Skeletal muscle tissue (tissue), 4 donors: ENCODE results near the gene ACTA2. TPM values are rescaled to one million over a fixed set of nuclear protein-coding genes. Genes with fewer than 3 reads are reported as not detected.

Experiments
- H3K27ac ChIP-seq: one replicate; pipeline ENCODE4 v1.7.0; 2013; ENCODE audit warnings: mild to moderate bottlenecking, low read depth, low read length, inconsistent platforms
- H3K27me3 ChIP-seq, 3 donors: one replicate each; pipeline ENCODE4 v1.7.0; 2013; ENCODE audit warnings: low read length in 3 of 3; ENCODE audit not compliant: control insufficient read depth in 3 of 3, insufficient read depth in 3 of 3
- H3K36me3 ChIP-seq, 3 donors: one replicate each; pipeline ENCODE4 v1.7.0; 2013; ENCODE audit warnings: low read length in 3 of 3; ENCODE audit not compliant: control insufficient read depth in 3 of 3, insufficient read depth in 3 of 3
- H3K4me1 ChIP-seq, 3 donors: one replicate each; pipeline ENCODE4 v1.7.0; 2013; ENCODE audit warnings: low read length in 3 of 3, mild to moderate bottlenecking in 3 of 3; ENCODE audit not compliant: control insufficient read depth in 3 of 3, insufficient read depth in 3 of 3
- H3K4me3 ChIP-seq, 3 donors: one replicate each; pipeline ENCODE4 v1.7.0; 2013; ENCODE audit warnings: low read length in 3 of 3
- H3K9ac ChIP-seq, 3 donors: one replicate each; pipeline ENCODE4 v1.7.0; 2013; ENCODE audit warnings: low read length in 3 of 3, mild to moderate bottlenecking in 3 of 3, moderate library complexity in 2 of 3, low read depth in 1 of 3
- H3K9me3 ChIP-seq, 3 donors: one replicate each; pipeline ENCODE4 v1.7.0; 2013; ENCODE audit warnings: low read length in 3 of 3; ENCODE audit not compliant: control insufficient read depth in 3 of 3
- total RNA-seq: library from RNA; depleted of rRNA; stranded (reverse); fragments of >200 nt; gene quantifications from one replicate; pipeline ENCODE4 v1.2.3, GENCODE V29; 2014
- donor health status: Osteomylitis.

Gene ACTA2
- total RNA-seq, 1 donor from 2014 or later: 314 TPM

- Histone ChIP-seq H3K9ac (no peak overlapping the region), H3K4me1 (no peaks in the 10 kb centered on the region), H3K9me3 (no peaks in the 10 kb centered on the region), H3K27me3 (no peaks in the 10 kb centered on the region), H3K27ac (no peak overlapping the region), H3K36me3 (no peaks in the 10 kb centered on the region), H3K4me3 (no peak overlapping the region)
These were observed 6.1 kb upstream of the ACTA2 start for GRCh38 chr10:88958721-88959120.

DNA sequence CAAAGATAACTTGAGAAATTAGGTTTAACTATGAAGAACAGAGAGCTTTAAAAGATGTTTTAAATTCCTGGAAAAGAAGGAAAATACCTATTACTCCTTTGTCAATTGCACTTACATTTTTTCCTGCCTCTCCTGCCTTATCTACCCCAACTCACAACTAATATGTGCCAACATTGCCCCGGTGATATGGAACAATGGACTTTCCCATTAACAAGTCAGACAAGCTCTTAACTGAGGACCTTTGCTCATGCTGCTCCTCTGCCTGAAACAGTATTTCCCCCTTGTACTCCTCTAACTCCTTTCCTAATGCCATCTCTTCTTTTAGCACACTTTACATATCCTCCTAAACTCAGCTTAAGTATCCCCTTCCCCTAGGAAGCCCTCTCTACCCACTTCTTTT is 4.8 kb upstream of the ACTA2 start:
- no peaks in the 10 kb centered on the region for H3K27me3 ChIP-seq
- no peak overlapping the region for H3K27ac ChIP-seq
- H3K36me3 ChIP-seq: no peaks in the 10 kb centered on the region
- H3K4me1 ChIP-seq: peaks cover 0 to 7% (median 0%) of the 10 kb centered on the region in 3 donors
- no peak overlapping the region for H3K4me3 ChIP-seq
- H3K9me3 ChIP-seq: no peaks in the 10 kb centered on the region
- H3K9ac ChIP-seq: no peak overlapping the region

DNA sequence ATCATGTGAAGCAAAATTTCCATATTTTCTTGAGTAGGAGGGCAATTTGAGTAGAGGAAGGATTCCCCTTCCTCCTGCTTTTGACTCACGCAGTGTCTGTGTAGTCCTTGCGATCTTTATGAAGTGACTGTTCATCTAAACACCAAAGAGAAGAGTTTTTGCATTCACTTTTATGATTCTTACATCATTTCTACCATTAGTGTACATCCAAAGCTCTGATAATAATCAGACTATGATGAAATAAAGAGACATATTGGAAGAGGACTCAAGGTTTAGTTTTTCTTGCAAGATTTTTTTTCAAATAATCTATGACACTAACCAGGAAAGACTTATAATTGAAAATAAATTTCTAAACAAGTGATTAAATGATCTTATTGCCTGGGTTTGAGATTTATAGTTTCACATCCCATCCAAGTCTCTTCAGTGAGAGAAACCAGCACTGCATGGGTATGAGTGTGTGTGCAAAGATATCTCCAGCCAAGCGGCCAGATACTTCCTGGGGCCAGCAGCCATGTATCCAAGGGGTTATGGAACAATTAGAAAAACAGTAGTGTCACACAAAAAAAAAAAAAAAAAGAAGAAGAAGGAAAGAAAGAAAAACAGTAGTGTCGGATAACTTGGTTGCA is 2.0 kb upstream of the ACTA2 start:
- Histone ChIP-seq H3K4me1 (peaks cover 0 to 25% (median 2%) of the 10 kb centered on the region in 3 donors), H3K4me3 (no peak overlapping the region), H3K27ac (no peak overlapping the region), H3K27me3 (no peaks in the 10 kb centered on the region), H3K36me3 (no peaks in the 10 kb centered on the region), H3K9ac (no peak overlapping the region), H3K9me3 (no peaks in the 10 kb centered on the region)

DNA sequence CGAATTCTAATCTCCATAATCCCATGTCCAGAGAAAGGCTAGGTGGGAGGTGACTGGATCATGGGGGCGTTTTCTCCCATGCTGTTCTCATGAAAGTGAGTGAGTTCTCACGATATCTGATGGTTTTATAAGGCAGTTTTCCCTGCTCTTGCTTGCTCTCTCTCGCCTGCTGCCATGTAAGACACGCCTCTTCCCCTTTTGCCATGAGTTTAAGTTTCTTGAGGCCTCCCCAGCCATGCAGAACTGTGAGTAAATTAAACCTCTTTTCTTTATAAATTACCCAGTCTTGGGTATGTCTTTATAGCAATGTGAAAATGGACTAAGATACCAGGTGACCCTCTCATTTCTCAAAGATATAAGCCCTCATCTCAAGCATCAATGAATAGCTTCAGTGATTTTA is 1.1 kb upstream of the ACTA2 start:
- Histone ChIP-seq H3K9me3 (no peaks in the 10 kb centered on the region), H3K4me3 (no peak overlapping the region), H3K27ac (peak overlapping the region; percentile 67), H3K9ac (no peak overlapping the region), H3K36me3 (no peaks in the 10 kb centered on the region), H3K27me3 (no peaks in the 10 kb centered on the region), H3K4me1 (peaks cover 0 to 27% (median 2%) of the 10 kb centered on the region in 3 donors)

DNA sequence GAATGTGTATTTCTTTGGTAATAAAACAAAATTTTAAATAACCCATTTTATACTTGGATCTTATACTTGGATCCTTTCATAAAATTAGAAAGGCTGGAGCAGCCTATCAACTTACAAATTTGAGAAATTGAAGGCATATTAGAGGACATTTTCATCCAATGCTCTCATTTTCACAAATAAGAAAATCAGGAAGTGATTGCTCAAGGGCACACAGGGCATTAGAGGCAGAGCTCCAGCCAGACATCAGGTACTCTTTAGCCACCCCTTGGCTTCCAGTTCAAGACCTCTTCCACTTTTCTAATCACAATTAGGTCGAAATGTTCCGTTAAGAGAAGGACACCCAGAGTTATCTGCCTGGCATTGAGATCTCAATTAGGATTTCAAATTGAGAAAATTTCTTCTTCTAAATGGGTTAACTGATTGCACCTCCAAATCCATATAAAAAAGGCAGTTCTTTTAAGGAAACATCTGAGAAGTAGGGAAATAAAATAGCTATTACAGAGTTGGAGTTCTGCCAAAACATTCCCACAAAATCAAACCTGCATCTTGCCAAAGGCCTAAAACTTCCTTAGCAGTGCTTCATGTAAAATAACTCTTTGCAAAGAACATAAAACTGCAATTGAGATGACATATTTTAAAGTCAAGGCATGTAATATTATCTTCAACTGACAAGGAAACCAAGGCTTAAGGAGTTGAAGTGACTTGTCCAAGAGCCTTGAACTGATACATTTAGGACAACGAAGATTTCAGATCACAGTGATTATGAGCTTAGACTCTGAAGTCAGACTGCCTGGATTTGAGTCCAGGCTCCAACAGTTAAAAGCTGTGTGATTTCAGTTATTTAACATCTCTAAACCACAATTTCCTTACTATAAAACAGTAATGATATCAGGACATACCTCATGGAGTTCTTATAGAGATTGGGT is 2.4 kb downstream of the ACTA2 start:
- Histone ChIP-seq H3K27me3 (no peaks in the 10 kb centered on the region), H3K4me3 (peak overlapping the region in 1 of 3 donors; percentile 70), H3K4me1 (peaks cover 0 to 28% (median 2%) of the 10 kb centered on the region in 3 donors), H3K36me3 (no peaks in the 10 kb centered on the region), H3K9me3 (no peaks in the 10 kb centered on the region), H3K9ac (peak overlapping the region in 1 of 3 donors; percentile 3), H3K27ac (peak overlapping the region; percentile 67)

DNA sequence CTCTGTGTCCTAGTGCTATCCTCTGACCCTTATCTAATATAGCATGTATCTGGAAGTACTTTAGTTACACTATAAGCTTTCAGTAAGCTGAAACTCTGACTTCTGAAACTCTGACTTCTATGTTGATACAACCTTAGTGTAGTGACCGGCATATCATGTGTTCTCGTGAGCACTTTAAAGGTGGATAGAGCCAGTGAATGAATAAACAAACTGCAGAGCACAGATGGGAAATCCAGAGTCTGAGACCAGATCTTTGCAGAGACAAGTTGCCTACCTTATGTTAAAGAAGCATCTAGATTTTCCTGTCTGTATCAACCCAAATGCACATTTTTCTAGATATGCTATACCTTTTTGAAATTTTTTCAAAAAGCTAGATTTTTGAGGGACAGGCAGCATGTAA is 3.5 kb downstream of the ACTA2 start:
- peak overlapping the region in 1 of 3 donors; percentile 14 for H3K4me3 ChIP-seq
- H3K27me3 ChIP-seq: no peaks in the 10 kb centered on the region
- H3K9ac ChIP-seq: peak overlapping the region in 1 of 3 donors; percentile 43
- no peaks in the 10 kb centered on the region for H3K9me3 ChIP-seq
- H3K27ac ChIP-seq: no peak overlapping the region
- peaks cover 0 to 28% (median 2%) of the 10 kb centered on the region in 3 donors for H3K4me1 ChIP-seq
- no peaks in the 10 kb centered on the region for H3K36me3 ChIP-seq

GRCh38 chr10:88946965-88947590 is 5.5 kb downstream of the ACTA2 start:
- H3K36me3 ChIP-seq: peaks cover 0 to 3% (median 0%) of the 10 kb centered on the region in 3 donors
- H3K27me3 ChIP-seq: no peaks in the 10 kb centered on the region
- H3K9me3 ChIP-seq: no peaks in the 10 kb centered on the region
- H3K27ac ChIP-seq: no peak overlapping the region
- peaks cover 0 to 19% (median 2%) of the 10 kb centered on the region in 3 donors for H3K4me1 ChIP-seq
- no peak overlapping the region for H3K9ac ChIP-seq
- no peak overlapping the region for H3K4me3 ChIP-seq

DNA sequence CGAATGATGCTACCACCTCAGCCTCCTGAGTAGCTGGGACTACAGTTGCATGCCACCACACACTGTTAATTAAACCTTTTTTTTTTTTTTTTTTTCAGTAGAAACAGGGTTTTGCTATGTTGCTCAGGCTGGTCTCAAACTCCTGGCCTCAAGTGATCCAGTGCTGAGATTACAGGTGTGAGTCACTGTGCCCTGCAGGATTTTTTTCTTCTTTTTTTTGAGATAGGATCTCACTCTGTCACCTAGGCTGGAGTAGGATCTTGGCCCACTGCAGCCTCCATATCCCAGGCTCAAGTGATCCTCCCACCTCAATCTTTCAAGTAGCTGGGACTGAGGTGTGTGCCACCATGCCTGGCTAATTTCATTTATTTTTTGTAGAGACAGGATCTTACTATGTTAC is 6.4 kb downstream of the ACTA2 start:
- Histone ChIP-seq H3K27me3 (no peaks in the 10 kb centered on the region), H3K9ac (no peak overlapping the region), H3K4me3 (no peak overlapping the region), H3K27ac (no peak overlapping the region), H3K4me1 (peaks cover 0 to 11% (median 0%) of the 10 kb centered on the region in 3 donors), H3K36me3 (peaks cover 0 to 3% (median 0%) of the 10 kb centered on the region in 3 donors), H3K9me3 (no peaks in the 10 kb centered on the region)

- peaks cover 0 to 3% (median 0%) of the 10 kb centered on the region in 3 donors for H3K4me1 ChIP-seq
- no peak overlapping the region for H3K9ac ChIP-seq
- H3K36me3 ChIP-seq: peaks cover 0 to 14% (median 3%) of the 10 kb centered on the region in 3 donors
- H3K4me3 ChIP-seq: no peak overlapping the region
- H3K27me3 ChIP-seq: peaks cover 0 to 3% (median 0%) of the 10 kb centered on the region in 3 donors
- H3K9me3 ChIP-seq: no peaks in the 10 kb centered on the region
- no peak overlapping the region for H3K27ac ChIP-seq
These were observed 7.8 kb downstream of the ACTA2 start for GRCh38 chr10:88944813-88945212.
